ENCODE measurements around the gene KCNJ10.

Gene KCNJ10

DNA sequence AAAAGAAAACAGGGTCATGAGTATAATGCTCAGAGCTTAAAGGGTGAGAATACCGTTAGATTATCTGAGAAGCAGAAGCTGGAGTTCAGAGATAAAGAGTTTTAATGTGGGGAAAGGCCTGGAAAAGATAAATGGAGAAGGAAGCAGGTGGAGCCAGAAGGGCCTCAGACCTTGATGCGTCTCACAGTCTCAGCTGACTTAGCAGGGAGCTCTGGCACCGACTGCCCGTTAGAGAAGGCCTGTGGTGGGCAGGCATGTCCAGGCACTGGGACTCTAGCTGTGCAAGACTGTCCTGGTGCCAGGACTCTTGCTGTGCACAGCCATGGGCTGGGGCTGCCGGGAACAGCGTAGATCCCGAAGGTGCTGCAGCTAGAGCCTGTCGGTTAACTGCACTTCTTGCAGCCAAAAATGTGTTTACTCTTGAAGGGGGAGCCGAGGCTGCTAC, 112.1 kb downstream of the KCNJ10 start:
- no peak for DNase-seq

DNA sequence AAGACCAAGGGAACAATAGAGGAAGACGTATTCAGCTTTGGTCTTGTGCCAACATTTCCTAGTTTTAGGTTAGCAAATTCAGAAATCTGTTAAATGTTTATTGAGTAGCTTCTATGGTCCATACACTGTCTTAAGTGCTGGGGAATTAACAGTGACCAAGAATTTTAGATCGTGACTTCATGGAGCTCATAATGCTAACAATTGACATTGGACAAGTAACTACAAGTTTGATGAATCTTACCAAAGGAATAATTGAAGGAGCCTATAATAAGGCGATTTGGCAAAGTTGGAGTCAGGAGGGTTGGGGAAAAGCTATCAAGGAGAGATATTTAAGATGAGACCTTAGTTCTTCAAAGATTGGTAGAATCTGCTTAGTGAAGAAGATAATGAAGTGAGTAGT, 114.5 kb downstream of the KCNJ10 start:
- no peak for DNase-seq

DNA sequence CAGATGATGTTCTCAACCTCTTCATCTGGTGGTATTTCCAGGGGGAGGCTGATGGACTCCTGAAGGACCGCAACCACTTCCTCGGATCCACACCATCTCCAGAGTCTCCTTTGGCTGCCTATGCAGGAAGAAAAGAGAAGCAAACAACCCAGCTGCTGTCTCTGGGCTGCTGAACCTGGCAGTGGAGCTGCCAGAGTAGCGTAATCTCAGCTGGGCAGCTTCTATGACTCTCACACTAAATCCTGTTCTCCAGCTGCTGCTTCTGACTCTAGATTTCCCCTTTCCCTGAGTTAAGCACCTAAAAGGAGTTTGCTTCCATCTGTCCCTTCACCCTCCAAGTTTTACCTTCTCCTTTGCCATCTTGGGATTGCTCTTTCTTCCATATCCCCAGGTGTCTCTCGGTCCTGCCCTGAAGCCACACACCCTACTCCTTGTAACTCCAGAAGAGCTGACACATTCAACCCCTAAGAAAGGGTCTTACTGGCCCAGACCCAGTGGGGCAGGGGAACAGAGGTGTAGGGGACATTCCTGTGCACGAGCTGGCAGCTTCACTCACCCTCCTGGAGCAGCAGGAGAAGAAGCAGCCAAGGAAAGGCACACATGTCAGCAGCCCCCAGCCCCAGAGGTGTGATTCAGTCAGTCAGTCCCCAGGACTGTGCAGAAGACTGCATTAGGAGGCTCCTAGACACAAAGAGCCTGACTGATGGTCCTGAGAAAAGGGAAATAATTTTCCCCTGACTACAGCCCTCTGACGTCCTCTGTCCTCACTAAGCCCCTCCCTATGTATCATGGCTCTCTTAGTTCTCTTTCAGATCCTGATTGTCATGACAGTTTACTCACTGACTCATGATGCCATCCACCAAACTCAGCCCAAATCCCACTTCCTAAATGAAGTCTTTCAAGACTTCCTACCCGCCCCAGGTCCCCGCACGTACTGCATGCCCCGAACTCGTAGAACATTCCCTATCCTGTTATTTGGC, 116.1 kb downstream of the KCNJ10 start, which contains the start of gene SLAMF9:
Gene SLAMF9 (minus strand): TSS at position 702 of the 980 bp plus-strand sequence. CDS start 100 bp downstream, at position 602.
- DNase-seq: no peak

DNA sequence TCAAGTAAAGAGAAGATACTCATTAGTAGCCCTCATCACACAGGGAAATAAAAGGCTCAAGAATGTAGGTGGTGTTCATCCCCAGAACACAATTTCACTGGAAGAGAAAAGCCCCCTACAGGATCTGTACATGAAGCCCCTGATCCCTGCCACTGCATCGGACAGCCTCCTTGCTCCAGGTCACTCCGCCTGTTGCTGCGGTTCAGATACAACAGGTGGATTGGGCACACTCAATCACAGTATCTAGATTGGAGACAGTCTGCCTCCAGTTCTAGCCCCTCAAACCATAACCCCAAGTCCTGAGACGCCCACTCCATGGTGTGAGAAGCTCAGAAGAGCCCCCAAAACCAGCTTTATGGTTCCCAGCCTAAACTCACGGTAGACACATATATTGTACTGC, 117.0 kb downstream of the KCNJ10 start:
- DNase-seq: no peak

DNA sequence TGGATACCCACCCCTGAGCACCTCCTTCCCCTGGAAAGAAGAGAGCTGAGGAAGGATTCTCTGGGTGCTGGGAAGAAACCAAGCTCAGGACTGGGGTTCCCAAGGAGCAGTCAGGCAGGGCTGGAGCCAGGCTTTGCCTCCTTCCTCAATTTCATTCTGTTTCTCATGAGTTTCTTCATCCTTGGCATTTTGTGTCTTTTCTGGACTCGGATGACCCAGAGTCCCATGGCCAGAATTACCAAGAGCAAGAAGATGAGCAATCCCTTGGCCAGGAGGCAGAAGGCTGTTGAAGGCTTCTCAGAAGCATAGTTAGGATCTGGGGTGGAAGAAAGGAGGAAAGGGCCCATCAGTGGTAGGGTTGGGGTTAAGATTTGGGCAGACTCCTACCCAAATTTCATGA, 118.4 kb downstream of the KCNJ10 start:
- DNase-seq: no peak

DNA sequence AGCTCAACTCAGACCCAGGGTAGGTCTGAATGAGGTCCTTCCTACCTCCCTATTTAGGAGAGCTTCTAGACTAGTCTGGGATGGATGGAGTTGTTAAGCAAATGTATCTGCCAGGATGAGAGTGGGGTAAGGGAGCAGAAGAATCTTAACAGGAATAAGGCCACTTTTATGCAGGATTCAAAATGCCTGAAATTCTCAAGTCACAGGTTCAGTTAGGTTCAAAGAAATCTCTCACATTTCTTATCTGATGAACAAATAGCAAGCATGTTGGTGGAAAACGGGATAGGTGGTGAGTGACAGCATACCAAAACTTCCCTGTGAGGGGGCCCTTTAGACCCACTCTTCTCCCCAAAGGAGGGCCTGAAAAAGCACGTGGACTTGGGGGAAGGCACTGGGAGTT, 118.9 kb downstream of the KCNJ10 start:
- DNase-seq: no peak

DNA sequence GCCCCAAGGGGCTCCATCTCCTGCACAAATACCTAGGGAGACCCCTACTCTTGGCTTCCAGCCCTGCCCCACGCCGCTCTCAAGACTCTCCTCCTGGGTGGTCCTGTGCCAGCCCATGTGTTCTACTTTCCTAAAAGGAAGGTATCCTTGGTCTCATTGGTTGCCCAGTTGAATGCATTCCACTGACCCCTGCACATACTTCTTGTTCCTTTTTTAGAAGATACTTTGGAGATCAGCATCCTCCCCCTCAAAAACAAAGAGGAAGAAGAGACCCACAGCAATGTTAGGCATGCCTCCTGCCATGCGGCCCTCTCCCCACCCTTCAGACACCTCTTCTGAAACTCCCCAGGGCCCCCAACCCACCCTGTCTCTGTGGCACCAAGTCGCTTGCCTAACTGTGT, 120.0 kb downstream of the KCNJ10 start:
- no peak for DNase-seq

DNA sequence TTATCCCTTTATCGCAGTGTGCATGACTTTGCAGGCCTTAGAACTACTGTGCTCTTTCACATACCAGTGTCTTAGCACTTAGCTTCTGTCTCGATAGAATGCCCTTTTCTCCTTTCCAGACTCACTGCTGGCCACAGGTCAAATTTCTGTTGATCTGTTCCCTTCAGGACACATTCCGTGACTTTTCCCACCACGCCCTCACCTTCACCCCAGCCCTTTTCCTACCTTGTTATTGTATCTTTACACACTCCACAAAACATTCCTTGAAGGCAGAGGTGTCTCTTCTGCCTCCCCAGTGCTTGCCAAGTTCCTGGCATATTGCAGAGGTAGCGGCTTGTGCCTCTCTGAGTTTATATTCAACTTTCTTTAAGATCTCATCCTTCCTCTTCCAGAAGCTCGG, 120.8 kb downstream of the KCNJ10 start:
- DNase-seq: no peak

Measured in stimulated activated CD4-positive, alpha-beta T cell treated with anti-CD3 and anti-CD28 coated beads, Interleukin-2, amount 100 ng/mL, for 24 hours (primary cell).